HepG2 (cell line): ENCODE results near the gene LRBA. TPM values are rescaled to one million over a fixed set of nuclear protein-coding genes. Genes with fewer than 3 reads are reported as not detected.
A peak's percentile ranks its signal among the peaks of the same experiment; 100 is the strongest.

Experiments
- ASH2L ChIP-seq: fragments of 300-600, 200-600 bp; sonication (generic); IDR thresholded peaks from 2 replicates; pipeline ENCODE4 v1.7.0; 2017; ENCODE audit warnings: low read depth, mild to moderate bottlenecking, moderate library complexity, mixed read lengths, low read length; ENCODE audit not compliant: insufficient read length
- FOXC1 ChIP-seq: sonication (generic); formaldehyde crosslinking; IDR thresholded peaks from 2 replicates; pipeline ENCODE4 v1.8.0; 2022; ENCODE audit warnings: mild to moderate bottlenecking, missing genetic modification reagents, borderline replicate concordance
- HMG20B ChIP-seq: conservative IDR thresholded peaks from 2 replicates; pipeline ENCODE4 v1.6.1; 2016; ENCODE audit warnings: missing genetic modification reagents, missing compliant biosample characterization
- HNF4A ChIP-seq: sonication (generic); formaldehyde crosslinking; IDR thresholded peaks from 2 replicates; pipeline ENCODE4 v1.4.0; 2020; ENCODE audit warnings: missing genetic modification reagents
- NPAS2 ChIP-seq: sonication (generic); formaldehyde crosslinking; IDR thresholded peaks from 2 replicates; pipeline ENCODE4 v1.8.0; 2022; ENCODE audit warnings: mild to moderate bottlenecking, missing genetic modification reagents, borderline replicate concordance
- SNAPC4 ChIP-seq: sonication (generic); formaldehyde crosslinking; IDR thresholded peaks from 2 replicates; pipeline ENCODE4 v1.4.0; 2020; ENCODE audit warnings: mild to moderate bottlenecking, missing genetic modification reagents
- ZNF143 ChIP-seq: sonication (generic); formaldehyde crosslinking; IDR thresholded peaks from 2 replicates; pipeline ENCODE4 v1.4.0; 2020; ENCODE audit warnings: missing genetic modification reagents
- ZNF737 ChIP-seq: sonication (generic); formaldehyde crosslinking; IDR thresholded peaks from 2 replicates; pipeline ENCODE4 v1.5.0; 2020; ENCODE audit warnings: missing genetic modification reagents, mild to moderate bottlenecking, borderline replicate concordance
- ZNF782 ChIP-seq: sonication (generic); formaldehyde crosslinking; IDR thresholded peaks from 2 replicates; pipeline ENCODE4 v1.4.0; 2020; ENCODE audit warnings: missing genetic modification reagents, mild to moderate bottlenecking, borderline replicate concordance
- polyA plus RNA-seq, 8 experiments: library from polyadenylated mRNA; depleted of rRNA in 3 of 8; stranded (reverse) in 7 of 8; unstranded in 1 of 8; fragments of >200 nt; fragmentation: Illumina TruSeq in 4 of 8; extraction: Trizol in 4 of 8; gene quantifications; 2 replicates each; pipeline versions ENCODE4 v1.2.1 to v1.2.3, GENCODE V29; 2011 to 2016; ENCODE audit warnings: low read depth in 4 of 8, missing spikeins in 1 of 8, mixed read lengths in 1 of 8; ENCODE audit not compliant: insufficient read depth in 1 of 8
- total RNA-seq, 5 experiments: library from RNA; depleted of rRNA; stranded (reverse); fragments of >200 nt; fragmentation: Illumina TruSeq; extraction: Trizol; gene quantifications; 2 replicates each; pipeline ENCODE4 v1.2.3, GENCODE V29; 2016; ENCODE audit warnings: low read depth in 1 of 5
- TF ChIP-seq, protein P1 (sequence below): sonication (generic); formaldehyde crosslinking; IDR thresholded peaks from 2 replicates; pipeline ENCODE4 v1.4.0; 2020; ENCODE audit warnings: missing genetic modification reagents, borderline replicate concordance
- TF ChIP-seq, protein P2 (sequence below): sonication (generic); formaldehyde crosslinking; IDR thresholded peaks from 2 replicates; pipeline ENCODE4 v1.4.0; 2020; ENCODE audit warnings: missing genetic modification reagents, mild to moderate bottlenecking, borderline replicate concordance

The LRBA gene
- total and polyA plus RNA-seq, 2 of the 13 experiments (the other 11 are each of a cell fraction or from before 2014, with no cell fraction given): 21.0 to 37.2 TPM

GRCh38 chr4:150264595-150265161, 750.4 kb downstream of the LRBA start (continued):
- TF ChIP-seq NPAS2 (no peak), HMG20B (CRISPR knock-in tag) (no peak), ZNF782 (no peak), HNF4A (CRISPR knock-in tag) (peak; percentile 70), ASH2L (peak; percentile 89), ZNF143 (CRISPR knock-in tag) (no peak), ZNF737 (CRISPR knock-in tag) (no peak), FOXC1 (no peak), SNAPC4 (CRISPR knock-in tag) (no peak)
- TF ChIP-seq, protein P1, sequence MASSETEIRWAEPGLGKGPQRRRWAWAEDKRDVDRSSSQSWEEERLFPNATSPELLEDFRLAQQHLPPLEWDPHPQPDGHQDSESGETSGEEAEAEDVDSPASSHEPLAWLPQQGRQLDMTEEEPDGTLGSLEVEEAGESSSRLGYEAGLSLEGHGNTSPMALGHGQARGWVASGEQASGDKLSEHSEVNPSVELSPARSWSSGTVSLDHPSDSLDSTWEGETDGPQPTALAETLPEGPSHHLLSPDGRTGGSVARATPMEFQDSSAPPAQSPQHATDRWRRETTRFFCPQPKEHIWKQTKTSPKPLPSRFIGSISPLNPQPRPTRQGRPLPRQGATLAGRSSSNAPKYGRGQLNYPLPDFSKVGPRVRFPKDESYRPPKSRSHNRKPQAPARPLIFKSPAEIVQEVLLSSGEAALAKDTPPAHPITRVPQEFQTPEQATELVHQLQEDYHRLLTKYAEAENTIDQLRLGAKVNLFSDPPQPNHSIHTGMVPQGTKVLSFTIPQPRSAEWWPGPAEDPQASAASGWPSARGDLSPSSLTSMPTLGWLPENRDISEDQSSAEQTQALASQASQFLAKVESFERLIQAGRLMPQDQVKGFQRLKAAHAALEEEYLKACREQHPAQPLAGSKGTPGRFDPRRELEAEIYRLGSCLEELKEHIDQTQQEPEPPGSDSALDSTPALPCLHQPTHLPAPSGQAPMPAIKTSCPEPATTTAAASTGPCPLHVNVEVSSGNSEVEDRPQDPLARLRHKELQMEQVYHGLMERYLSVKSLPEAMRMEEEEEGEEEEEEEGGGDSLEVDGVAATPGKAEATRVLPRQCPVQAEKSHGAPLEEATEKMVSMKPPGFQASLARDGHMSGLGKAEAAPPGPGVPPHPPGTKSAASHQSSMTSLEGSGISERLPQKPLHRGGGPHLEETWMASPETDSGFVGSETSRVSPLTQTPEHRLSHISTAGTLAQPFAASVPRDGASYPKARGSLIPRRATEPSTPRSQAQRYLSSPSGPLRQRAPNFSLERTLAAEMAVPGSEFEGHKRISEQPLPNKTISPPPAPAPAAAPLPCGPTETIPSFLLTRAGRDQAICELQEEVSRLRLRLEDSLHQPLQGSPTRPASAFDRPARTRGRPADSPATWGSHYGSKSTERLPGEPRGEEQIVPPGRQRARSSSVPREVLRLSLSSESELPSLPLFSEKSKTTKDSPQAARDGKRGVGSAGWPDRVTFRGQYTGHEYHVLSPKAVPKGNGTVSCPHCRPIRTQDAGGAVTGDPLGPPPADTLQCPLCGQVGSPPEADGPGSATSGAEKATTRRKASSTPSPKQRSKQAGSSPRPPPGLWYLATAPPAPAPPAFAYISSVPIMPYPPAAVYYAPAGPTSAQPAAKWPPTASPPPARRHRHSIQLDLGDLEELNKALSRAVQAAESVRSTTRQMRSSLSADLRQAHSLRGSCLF: no peak
- TF ChIP-seq, protein P2, sequence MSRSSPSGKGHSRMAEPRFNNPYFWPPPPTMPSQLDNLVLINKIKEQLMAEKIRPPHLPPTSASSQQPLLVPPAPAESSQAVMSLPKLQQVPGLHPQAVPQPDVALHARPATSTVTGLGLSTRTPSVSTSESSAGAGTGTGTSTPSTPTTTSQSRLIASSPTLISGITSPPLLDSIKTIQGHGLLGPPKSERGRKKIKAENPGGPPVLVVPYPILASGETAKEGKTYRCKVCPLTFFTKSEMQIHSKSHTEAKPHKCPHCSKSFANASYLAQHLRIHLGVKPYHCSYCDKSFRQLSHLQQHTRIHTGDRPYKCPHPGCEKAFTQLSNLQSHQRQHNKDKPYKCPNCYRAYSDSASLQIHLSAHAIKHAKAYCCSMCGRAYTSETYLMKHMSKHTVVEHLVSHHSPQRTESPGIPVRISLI: peak; percentile 48; the same call in 1 of the 2 replicates
